HG03045 (cell line): ENCODE measurements around the gene PLA2G2C.

ENCODE experiments used
- ATAC-seq: cut with Tn5 transposase; IDR thresholded peaks from one replicate; pipeline ENCODE4 v1.9.1; 2021; ENCODE audit warnings: mild to moderate bottlenecking, moderate library complexity; ENCODE audit not compliant: unreplicated experiment

PLA2G2C gene

DNA sequence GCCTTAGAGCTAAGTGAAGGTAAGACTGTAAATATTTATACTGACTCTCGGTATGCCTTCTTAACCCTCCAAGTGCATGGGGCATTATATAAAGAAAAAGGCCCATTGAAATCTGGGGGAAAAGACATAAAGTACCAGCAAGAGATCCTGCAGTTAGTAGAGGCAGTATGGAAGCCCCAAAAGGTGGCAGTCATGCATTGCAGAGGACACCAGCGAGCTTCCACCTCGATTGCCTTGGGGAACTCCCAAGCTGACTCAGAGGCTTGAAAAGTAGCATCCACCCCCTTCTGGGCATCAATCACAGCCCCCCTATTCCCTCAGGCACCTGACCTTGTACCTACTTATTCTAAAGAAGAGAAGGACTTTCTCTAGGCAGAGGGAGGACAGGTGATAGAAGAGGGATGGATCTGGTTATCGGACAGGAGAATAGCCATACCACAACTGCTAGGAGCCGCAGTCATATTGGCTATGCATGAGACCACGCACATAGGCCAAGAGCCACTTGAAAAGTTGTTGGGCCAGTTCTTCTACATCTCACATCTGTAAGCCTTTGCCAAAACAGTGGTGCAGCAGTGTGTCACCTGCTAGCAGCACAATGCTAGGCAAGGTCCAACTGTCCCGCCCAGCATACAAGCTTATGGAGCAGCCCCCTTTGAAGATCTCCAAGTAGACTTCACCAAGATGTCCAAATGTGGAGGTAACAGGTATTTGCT lies 27.8 kb downstream of the PLA2G2C start:
- no peak for ATAC-seq

DNA sequence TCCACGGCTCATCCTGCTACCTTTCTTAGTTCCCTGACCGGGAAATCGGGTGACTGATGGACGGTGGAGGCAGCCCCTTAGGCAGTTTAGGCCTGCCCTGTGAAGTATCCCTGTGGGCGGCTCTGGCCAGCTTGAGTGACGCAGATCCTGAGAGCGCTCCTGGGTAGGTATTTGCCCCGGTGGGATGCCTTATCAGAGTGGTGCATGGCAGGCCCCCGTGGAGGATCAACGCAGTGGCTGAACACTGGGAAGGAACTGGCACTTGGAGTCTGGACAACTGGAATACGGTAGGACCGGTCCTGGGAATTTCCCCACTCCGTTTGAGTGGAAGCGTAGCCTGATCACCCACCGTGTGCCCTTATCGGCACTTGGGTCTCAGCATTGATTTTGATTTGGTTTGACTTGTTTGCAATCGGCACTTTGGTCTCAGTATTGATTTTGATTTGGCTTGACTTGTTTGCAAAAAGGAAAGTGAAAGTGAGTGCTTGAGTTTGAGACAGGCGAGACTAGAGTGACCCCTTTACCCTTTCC lies 32.0 kb downstream of the PLA2G2C start:
- ATAC-seq, result no peak

DNA sequence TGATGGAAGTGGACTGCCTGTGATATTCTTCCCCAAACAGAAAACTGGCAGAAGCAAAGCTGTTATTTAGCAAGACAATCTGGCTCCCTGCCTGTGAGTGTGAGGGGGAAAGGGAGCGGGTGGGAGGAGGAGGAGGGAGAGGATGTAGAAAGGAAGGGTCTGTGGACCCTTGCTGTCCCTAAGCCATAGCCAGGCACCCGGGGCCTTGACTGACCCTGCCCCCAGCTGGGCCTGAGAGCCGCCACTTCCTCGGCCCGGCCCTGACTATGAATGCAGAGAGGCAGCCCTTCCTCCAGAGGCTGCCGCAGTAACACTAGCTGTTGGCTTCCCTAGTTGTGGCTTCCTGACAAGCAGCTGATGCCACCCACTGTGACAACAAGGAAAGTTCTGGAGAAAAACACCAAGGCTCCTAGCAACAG lies 33.3 kb downstream of the PLA2G2C start:
- ATAC-seq, result no peak

DNA sequence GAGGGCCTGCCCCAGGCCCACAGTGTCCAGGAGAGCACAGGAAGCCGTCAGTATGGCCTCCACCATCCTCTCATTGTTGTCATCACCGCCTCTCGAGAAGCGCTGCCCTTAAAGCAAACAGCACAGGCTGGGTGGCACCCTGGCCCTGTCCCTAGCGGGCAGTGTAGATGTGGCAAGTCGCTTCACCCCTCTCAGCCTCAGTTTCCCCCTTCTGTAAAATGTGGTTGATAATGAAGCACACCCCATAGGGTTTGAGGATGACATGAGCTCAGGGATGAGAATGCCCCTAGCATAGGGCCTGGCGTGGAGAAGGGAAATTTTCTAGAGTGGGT lies 33.8 kb downstream of the PLA2G2C start:
- no peak for ATAC-seq

DNA sequence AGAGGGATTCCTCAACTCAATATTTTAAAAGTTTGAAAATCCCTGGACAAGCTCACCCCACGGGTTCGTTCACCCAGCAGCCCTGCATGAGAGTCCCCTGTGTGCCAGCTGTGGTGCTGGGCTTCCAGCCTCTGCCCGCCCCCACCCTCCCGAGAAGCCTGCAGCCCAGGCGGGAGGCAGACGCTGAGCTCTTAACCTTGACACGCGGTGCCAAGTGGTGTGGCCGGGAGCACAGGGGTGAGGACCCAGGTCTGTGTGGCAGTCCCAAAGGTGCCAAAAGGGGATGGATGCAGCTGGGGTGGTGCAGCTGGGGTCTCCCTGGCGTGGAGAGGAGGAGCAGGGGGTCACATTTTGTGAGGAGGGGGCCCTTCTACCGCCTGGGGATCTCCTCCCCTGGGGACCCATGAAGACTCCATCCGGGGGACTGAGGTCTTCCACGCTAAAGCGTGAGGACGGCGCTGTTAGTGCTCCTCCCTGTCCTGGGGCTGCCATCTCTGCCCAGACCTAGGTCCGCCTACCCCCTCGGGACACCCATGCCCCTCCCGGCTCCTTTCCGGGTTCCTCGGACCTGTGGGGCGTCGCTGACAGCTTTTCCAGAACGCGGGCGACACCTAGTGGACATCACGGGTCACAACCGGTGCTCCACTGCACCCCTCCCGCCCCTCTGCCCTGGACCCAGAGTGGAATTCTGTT lies 34.3 kb downstream of the PLA2G2C start:
- ATAC-seq, result peak; percentile 75

DNA sequence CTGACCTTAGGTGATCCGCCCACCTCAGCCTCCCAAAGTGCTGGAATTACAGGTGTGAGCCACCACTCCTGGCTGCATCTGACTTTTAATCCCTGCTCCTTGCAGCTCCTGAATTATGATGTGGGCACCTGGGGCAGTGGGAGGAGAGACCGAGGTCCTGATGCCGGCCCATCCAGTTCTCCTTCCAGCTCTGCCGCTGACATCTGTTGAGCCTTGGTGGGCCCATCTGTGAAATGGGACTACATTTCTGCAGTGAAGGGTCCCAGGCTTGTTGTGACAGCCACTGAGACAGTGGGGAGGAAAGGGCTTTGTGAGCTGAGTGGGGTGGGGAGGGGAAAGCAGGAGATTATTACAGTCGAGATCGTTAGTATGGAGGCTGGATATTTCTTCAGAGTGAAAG lies 35.3 kb downstream of the PLA2G2C start:
- ATAC-seq, result no peak

DNA sequence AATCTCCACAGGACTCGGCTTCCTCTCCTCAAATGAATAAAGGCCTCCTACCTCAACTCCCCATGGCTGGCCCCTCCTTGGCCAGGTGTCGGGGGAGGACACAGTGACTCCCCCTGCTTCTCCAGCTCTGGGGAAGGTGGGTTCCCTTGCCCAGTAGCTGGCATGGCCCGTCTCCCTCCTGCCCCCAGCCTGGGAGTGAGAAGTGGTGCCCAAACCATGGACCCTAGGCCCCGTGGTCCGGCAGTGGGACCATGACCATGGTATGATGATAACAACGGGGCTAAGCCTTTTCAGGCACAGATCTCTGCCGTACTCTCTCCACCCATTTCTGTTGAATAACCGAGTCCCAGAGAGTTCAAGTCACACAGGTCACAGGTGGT lies 36.0 kb downstream of the PLA2G2C start:
- no peak for ATAC-seq

DNA sequence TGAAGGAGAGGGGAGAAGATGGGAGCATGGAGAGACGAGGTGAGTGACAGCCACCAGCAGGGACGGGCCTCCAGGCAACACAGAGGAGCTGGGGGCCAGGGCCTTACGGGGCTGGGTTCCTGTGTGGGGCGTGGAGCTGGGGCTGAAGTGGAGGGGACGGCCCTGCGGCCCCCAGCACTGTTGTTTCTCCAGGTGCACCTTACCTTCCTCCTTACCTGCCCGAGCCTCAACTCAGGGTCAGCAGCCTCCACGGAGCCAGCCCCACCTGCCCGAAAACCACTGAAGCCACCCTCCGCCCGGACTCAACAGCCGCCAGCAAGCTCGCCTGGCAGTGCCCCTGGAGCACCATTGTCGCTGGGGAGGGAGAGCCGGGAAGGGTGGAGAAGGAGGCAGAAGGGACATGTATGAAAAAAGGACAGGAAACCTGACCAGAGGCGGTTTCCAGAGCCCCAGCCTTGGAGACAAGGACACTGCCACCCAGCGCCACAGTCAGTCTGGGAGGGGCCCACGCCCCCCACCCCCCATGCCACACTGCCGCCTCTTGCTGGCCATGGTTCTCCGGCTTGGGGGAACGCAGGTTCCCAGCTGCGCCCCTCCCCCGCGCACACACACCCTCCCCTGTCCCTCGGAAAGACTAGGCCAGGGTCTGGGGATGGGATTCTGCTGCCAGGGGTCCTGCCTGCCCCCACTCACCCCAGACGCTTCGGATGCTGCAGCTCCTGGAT lies 36.6 kb downstream of the PLA2G2C start:
- ATAC-seq, result no peak

DNA sequence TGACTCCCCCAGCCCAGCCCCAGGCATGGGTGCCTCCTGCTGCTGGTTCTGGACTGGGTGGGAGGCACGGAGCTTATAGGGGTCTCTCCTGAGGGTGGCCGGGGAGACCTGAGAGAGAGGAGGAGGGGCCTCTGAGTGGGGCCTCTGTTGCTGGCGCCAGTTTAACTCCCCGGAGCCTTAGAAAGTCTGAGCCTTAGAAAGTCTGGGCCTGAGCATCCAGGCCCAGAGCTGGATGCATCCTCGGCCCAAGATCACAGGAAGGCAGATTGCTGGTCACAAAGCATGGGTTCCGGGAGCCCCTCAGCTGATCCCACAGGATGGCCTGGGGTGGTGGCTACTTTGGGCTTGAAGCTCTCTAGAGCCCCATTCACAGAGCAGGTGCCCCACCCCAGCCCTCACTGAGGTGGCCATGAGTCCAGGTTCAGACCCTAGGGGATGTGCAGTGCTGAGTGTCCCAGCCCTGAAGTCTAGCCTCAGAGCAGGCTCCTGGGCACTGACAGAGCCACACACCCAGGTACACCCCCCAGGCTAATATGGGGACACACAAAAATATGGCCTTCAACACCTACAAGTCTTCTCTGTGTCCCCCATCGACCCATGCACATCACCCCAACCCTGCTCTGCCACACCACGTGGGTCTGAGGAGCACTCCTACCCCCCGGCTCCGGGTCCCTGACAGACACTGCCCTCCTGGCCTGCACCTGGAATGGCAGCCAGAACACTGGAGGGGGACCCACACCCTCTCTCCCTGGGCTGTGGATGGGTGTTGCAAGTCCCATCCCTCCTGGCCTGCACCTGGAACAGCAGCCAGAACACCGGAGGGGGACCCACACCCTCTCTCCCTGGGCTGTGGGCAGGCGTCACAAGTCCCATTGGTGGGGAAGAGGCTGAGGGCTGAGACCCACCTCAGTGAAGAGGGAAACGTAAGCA lies 37.5 kb downstream of the PLA2G2C start:
- no peak for ATAC-seq

DNA sequence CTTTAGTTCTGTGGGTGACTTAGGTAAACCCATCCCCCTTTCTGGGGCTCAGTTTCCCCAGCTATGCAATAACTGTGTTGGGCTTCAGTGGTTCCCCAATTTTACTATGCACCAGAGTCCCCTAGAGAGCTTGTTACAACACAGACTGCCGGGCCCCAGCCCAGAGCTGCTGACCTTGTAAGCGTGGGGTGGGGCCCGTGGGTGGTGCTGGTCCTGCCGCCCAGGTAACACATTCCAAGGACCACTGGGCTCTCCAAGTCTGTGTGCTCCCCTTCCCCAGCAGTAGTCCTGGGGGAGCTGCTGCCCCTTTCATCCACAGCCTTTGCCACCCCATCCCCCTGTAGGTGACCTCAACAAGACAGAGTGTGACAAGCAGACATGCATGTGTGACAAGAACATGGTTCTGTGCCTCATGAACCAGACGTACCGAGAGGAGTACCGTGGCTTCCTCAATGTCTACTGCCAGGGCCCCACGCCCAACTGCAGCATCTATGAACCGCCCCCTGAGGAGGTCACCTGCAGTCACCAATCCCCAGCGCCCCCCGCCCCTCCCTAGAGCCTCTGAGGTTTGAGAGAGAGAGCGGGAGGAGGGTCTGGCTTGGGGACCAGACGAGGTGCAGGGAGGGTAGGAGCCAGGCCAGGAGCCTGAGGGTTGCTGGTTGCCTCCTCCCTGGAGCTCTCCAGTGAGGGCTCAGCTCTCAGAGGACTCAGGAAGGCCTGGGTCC lies 38.3 kb downstream of the PLA2G2C start:
- ATAC-seq, result no peak

DNA sequence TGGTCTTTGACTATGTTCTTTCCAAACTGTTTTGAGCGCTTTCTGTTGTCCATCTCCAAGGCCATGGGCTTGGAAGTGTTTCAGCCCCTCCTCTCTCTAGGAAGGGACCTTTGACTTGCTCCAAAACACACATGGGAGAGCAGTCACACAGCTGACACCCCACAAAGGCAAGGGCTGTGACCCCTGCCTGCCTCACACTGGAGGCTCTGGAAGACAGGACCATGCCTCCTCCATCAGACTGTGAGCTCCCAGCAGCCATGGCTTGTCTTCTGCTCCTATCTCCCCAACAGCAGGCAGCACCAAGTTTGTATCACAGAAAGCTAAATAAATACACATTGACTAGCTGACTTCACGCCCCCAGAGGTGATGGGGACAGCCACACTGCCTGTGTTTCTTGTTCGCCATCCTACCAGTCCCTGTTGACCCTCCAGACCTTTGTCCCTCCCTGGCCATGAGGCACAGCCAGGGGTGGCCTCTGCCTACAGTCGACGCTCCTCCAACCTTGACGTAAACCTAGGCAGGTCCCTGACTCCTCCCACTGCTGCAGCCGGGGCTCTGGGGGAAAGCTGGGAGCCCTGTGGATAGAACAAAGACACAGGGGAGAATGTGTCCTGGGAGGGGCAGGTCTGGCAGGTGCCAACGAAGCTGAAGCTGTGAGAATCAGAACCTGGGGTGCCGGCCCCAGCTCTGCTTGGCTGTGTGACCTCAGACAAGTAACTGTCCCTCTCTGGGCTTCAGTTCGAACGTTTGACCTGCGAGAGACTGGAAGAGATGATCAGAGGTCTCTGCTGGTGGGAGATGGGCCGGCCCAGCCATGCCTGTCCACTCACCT lies 42.4 kb downstream of the PLA2G2C start:
- ATAC-seq, result no peak

DNA sequence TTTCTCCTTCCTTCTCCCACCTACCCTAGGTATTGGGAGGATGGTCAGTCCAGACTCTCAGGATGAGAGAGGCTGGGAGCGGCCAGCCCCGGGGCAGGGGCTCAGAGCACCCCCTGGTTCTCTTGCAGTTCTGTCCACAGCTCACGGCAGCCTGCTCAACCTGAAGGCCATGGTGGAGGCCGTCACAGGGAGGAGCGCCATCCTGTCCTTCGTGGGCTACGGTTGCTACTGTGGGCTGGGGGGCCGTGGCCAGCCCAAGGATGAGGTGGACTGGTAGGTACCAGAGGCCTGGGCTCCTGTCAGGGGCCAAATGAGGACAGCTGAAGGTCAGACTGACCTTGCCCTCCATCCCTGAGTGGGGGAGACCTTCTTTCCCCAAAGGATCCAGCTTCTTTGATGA lies 43.0 kb downstream of the PLA2G2C start:
- ATAC-seq, result no peak

DNA sequence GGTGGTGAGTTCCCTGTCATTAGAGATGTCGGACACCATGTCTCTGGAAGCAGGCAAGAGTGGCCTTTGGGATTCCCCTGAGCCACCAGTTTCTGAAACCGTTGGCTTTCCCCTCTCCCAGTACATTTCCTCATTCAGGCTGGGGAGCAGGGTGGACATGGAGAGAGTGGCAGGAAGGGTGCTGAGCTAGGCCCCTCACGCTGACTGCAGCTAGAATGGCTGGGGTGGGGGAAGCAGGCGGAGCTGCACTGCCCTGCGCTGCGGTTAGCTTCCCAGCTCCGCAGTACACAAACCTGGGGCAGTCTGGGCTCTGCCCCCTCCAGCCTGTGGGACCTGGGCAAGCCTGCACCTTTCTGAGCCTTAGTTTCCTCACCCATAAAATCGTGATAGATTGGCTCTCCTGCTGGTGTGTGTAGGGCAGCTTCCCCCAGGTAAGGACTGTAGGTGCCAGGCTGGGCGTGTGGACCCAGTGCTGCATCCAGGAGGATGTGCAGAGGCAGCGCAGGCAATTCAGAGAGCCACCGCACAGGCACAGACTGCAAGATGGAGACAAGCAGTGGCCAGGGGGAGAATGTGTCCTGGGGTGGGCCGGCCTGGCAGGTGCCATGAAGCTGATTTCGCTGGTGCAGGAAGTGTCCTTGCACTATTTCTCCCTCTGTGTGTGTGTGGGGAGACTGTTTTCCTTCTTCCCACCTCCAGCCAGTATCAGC lies 44.2 kb downstream of the PLA2G2C start:
- no peak for ATAC-seq

DNA sequence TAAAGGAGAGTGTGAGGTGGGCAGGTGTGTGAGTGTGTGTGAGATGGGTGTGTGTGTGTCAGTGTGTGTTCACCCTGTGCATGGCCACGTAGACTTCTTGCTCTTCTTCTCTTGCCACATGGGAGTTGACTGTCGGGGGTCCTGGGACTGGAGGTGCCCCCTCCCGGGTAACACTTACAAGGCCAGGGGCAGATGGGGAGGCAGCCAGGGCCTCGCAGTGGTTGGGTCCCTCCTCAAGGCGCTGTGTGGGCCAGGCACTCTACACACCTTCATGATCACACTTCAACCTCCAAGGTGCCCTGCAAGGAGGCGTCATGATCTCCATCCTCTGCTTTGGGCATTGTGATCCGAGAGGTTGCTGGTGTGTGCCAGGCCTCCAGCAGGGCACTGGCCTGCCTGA lies 44.9 kb downstream of the PLA2G2C start:
- ATAC-seq, result no peak

DNA sequence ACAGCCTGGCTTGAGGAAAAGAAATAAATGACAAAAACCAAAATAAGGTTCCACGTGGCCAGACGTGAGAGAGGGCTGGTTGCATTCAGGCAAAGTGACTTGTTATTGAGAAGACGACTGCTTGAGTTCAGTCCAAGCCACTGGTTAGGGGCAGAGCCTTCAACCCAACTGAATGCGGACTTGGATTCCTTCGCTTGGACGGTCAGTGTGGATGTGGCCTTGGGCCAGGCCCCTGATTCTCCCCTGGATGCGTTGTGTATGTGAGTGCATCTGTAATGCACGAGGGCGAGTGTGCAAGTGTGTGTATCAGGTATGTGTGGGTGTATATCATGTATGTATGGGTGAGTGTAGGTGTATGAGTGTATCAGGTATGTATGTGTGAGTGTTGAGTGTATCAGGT lies 45.3 kb downstream of the PLA2G2C start:
- no peak for ATAC-seq

DNA sequence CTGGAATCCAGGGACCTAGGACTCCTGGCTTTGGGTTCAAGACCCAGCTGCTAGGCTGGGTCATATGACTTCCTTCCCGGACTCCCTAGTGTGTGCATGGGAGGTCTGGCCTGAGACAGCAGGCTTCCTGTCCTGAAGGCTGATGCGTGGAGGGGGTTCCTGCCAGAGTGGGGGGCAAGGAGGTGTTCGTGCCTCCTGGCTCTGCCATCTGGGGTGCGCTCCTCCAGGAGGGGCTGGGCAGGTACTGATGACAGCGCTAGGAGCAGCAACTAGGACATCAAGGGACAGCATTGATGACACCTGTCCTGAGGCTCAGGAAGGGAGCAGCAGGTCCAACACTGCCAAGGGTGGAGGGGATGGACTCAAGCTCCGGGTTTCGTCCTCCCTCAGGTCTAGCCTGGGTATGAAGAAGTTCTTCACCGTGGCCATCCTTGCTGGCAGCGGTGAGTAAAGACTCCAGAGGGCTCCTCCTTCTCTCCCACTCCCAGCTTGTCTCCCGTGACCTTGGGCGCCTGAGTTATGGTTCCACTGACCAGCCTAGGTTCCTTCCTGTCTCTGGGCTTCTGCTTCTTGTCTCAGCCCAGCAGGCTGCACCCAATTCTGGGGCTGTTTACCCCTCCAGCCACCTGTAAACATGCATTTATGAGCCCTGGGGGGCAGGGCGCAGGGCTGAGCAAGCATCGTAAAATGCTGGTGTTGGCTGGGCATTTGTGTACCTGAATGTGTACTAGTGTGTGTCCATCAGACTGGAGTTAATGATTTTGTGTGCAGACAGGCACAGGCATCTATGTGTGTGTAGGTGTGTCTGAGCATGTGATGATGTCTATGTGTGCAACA lies 46.3 kb downstream of the PLA2G2C start:
- ATAC-seq, result no peak

DNA sequence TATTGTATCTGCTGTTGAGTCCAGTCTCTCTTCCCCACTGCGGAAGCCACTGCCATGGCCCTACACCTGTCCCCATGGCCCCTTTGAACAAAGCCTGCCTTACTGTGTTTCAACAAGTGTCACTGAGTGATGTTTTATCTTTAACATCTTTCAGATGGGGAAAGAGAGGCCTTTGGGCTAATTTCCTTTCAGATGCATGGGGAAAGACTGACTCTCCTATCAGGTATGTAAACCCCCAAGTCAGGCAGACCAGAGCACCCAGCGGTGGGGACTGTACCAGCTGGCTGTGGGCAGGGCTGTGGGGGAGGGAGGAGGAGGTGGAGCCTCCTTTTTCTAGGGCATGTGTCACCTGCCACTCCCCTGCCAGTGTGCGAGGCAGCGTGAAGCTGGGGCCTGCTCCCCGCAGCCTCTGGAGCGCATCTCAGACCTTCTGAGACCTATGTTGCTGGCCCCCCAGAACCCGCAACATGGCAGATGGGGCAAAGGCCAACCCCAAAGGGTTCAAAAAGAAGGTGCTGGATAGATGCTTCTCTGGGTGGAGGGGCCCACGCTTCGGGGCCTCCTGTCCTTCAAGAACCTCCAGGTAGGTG lies 47.3 kb downstream of the PLA2G2C start, which contains the start of gene PLA2G2F:
PLA2G2F (plus strand) TSS at position 363 of the 590 bp plus-strand sequence; CDS start at position 468, 105 bp downstream.
- ATAC-seq, result no peak
